ENCODE data around the gene UGT1A9. TPM values are rescaled to one million over a fixed set of nuclear protein-coding genes. Genes with fewer than 3 reads are reported as not detected.

Gene UGT1A9
- total and polyA plus RNA-seq, 2 experiments from 2014 or later: not detected

DNA sequence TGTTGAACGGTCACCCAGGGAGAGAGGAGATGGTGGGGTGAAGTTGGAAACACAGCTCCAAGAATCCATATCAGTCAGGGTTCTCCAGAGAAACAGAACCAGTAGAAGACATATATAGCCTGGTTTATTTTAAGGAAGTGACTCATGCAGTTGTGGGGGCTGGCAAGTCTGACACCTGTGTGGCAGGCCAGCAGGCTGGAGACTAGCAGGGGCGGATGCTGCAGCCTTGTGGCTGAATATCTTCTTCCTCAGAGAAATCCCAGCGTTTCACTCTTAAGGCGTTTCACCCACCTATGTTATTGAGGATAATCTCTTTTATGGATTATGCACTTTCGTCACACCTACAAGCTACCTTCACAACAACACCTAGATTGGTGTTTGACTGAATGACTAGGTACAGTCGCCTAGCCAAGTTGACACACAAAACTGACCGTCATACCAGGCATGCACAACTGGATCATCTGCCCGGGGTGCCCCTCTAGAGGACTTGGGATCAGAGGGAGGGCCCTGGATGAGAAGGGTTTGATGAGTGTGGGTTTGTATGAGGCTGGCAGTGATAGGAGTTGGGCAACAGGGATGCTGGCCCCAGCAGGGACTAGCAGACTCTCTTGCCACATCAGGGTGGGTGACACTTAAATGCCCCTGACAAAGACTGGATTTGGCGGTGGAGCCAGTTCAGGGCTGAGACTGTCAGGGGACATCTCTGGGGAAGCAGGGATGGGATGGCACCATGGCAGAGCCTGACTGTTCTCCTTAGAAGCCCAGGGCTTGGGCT lies 129.8 kb downstream of the UGT1A9 start:
- no peaks in the 10 kb centered on the region for H3F3A ChIP-seq (ENCODE audit: insufficient read depth)
- no peaks in the 10 kb centered on the region for H3K9me3 ChIP-seq (ENCODE audit: low read depth)
- in situ Hi-C loops (cut with MboI): no loop called here
- WGBS, 2 experiments (ENCODE audit: low coverage in 1 of 2, low lambda C conversion rate in 2 of 2, missing lambda C conversion rate in 2 of 2): 37 to 38% methylated on average over 9 of the region's 9 CpGs
- no peaks in the 10 kb centered on the region for H3K9me2 ChIP-seq (ENCODE audit: insufficient read depth)
- no peak overlapping the region for H3K4me3 ChIP-seq
- TF ChIP-seq EZH2 (IDR thresholded peaks at IDR 0.05; ENCODE audit: insufficient read depth, poor library complexity, severe bottlenecking) (no peak), EZH2phosphoT487 (IDR thresholded peaks at IDR 0.05; ENCODE audit: insufficient read depth, low read depth) (no peak)
- no peaks in the 10 kb centered on the region for H3K79me2 ChIP-seq (ENCODE audit: insufficient read depth)
- peaks cover 13% of the 10 kb centered on the region for H3K27me3 ChIP-seq (replicated peaks; ENCODE audit: insufficient read depth)
- H3K36me3 ChIP-seq (ENCODE audit: low read depth): no peaks in the 10 kb centered on the region
- no peaks in the 10 kb centered on the region for H3K4me1 ChIP-seq (ENCODE audit: insufficient read depth)
- no peak overlapping the region for H2AFZ ChIP-seq
- H4K20me1 ChIP-seq (ENCODE audit: insufficient read depth): no peaks in the 10 kb centered on the region
- H3K4me2 ChIP-seq (ENCODE audit: unreplicated experiment): no peak overlapping the region
- no peak for DNase-seq
- H3K27ac ChIP-seq: no peak overlapping the region
- no peak overlapping the region for H3K9ac ChIP-seq

GRCh38 chr2:233802132-233802815 lies 130.6 kb downstream of the UGT1A9 start:
- H3K4me3 ChIP-seq: no peak overlapping the region
- no peak for DNase-seq
- no peaks in the 10 kb centered on the region for H3K9me3 ChIP-seq (ENCODE audit: low read depth)
- TF ChIP-seq EZH2 (IDR thresholded peaks at IDR 0.05; ENCODE audit: insufficient read depth, poor library complexity, severe bottlenecking) (no peak), EZH2phosphoT487 (IDR thresholded peaks at IDR 0.05; ENCODE audit: insufficient read depth, low read depth) (no peak)
- H3K27me3 ChIP-seq (replicated peaks; ENCODE audit: insufficient read depth): peaks cover 13% of the 10 kb centered on the region
- H4K20me1 ChIP-seq (ENCODE audit: insufficient read depth): no peaks in the 10 kb centered on the region
- H3F3A ChIP-seq (ENCODE audit: insufficient read depth): no peaks in the 10 kb centered on the region
- H3K4me1 ChIP-seq (ENCODE audit: insufficient read depth): no peaks in the 10 kb centered on the region
- no peak overlapping the region for H3K27ac ChIP-seq
- WGBS, 2 experiments (ENCODE audit: low coverage in 1 of 2, low lambda C conversion rate in 2 of 2, missing lambda C conversion rate in 2 of 2): 20 to 21% methylated on average over 3 of the region's 3 CpGs
- no peak overlapping the region for H3K9ac ChIP-seq
- H3K9me2 ChIP-seq (ENCODE audit: insufficient read depth): no peaks in the 10 kb centered on the region
- H3K4me2 ChIP-seq (ENCODE audit: unreplicated experiment): no peak overlapping the region
- no peaks in the 10 kb centered on the region for H3K79me2 ChIP-seq (ENCODE audit: insufficient read depth)
- in situ Hi-C loops (cut with MboI): no loop called here
- no peaks in the 10 kb centered on the region for H3K36me3 ChIP-seq (ENCODE audit: low read depth)
- no peak overlapping the region for H2AFZ ChIP-seq

GRCh38 chr2:233803292-233803911 lies 131.7 kb downstream of the UGT1A9 start:
- H3K4me1 ChIP-seq (ENCODE audit: insufficient read depth): no peaks in the 10 kb centered on the region
- in situ Hi-C loops (cut with MboI): no loop called here

GRCh38 chr2:233803994-233804393 lies 132.3 kb downstream of the UGT1A9 start:
- no peak overlapping the region for H2AFZ ChIP-seq
- no peak overlapping the region for H3K4me3 ChIP-seq
- no peak overlapping the region for H3K27ac ChIP-seq
- no peaks in the 10 kb centered on the region for H3K9me3 ChIP-seq (ENCODE audit: low read depth)
- no peaks in the 10 kb centered on the region for H3K9me2 ChIP-seq (ENCODE audit: insufficient read depth)
- no peak for DNase-seq
- H3K79me2 ChIP-seq (ENCODE audit: insufficient read depth): no peaks in the 10 kb centered on the region
- H3K36me3 ChIP-seq (ENCODE audit: low read depth): no peaks in the 10 kb centered on the region
- no peaks in the 10 kb centered on the region for H3K4me1 ChIP-seq (ENCODE audit: insufficient read depth)
- no peak overlapping the region for H3K4me2 ChIP-seq (ENCODE audit: unreplicated experiment)
- WGBS, 2 experiments (ENCODE audit: low coverage in 1 of 2, low lambda C conversion rate in 2 of 2, missing lambda C conversion rate in 2 of 2): 46 to 47% methylated on average over 8 of the region's 8 CpGs
- H3K9ac ChIP-seq: no peak overlapping the region
- no peaks in the 10 kb centered on the region for H3F3A ChIP-seq (ENCODE audit: insufficient read depth)
- H4K20me1 ChIP-seq (ENCODE audit: insufficient read depth): no peaks in the 10 kb centered on the region
- in situ Hi-C loops (cut with MboI): no loop called here
- H3K27me3 ChIP-seq (replicated peaks; ENCODE audit: insufficient read depth): peaks cover 13% of the 10 kb centered on the region
- TF ChIP-seq EZH2phosphoT487 (IDR thresholded peaks at IDR 0.05; ENCODE audit: insufficient read depth, low read depth): no peak
- no peak for TF ChIP-seq EZH2 (IDR thresholded peaks at IDR 0.05; ENCODE audit: insufficient read depth, poor library complexity, severe bottlenecking)

More at GRCh38 chr2:233803292-233803911, 131.7 kb downstream of the UGT1A9 start:
- Histone ChIP-seq H2AFZ (no peak overlapping the region), H3K79me2 (ENCODE audit: insufficient read depth) (no peaks in the 10 kb centered on the region), H3K9me2 (ENCODE audit: insufficient read depth) (no peaks in the 10 kb centered on the region), H4K20me1 (ENCODE audit: insufficient read depth) (no peaks in the 10 kb centered on the region), H3K36me3 (ENCODE audit: low read depth) (no peaks in the 10 kb centered on the region), H3K9ac (no peak overlapping the region), H3F3A (ENCODE audit: insufficient read depth) (no peaks in the 10 kb centered on the region), H3K27ac (no peak overlapping the region), H3K4me3 (no peak overlapping the region), H3K9me3 (ENCODE audit: low read depth) (no peaks in the 10 kb centered on the region), H3K4me2 (ENCODE audit: unreplicated experiment) (no peak overlapping the region), H3K27me3 (replicated peaks; ENCODE audit: insufficient read depth) (peaks cover 13% of the 10 kb centered on the region)
- WGBS, 2 experiments (ENCODE audit: low coverage in 1 of 2, low lambda C conversion rate in 2 of 2, missing lambda C conversion rate in 2 of 2): 7 to 17% methylated on average over 2 of the region's 2 CpGs
- no peak for DNase-seq
- TF ChIP-seq EZH2phosphoT487 (IDR thresholded peaks at IDR 0.05; ENCODE audit: insufficient read depth, low read depth) (no peak), EZH2 (IDR thresholded peaks at IDR 0.05; ENCODE audit: insufficient read depth, poor library complexity, severe bottlenecking) (no peak)
